GM20000 (cell line): Measurements from ENCODE around the gene CROCC.

Experiments used
- DNase-seq: peaks from one replicate; pipeline ENCODE4 v3.0.0; 2012; ENCODE audit warnings: low spot score
- TF ChIP-seq, protein P1 (sequence below): IDR thresholded peaks from 2 replicates; pipeline ENCODE4 v1.5.1; 2012; ENCODE audit warnings: mild to moderate bottlenecking, control low read depth; ENCODE audit errors: extremely low read depth, missing control alignments

The CROCC gene

DNA sequence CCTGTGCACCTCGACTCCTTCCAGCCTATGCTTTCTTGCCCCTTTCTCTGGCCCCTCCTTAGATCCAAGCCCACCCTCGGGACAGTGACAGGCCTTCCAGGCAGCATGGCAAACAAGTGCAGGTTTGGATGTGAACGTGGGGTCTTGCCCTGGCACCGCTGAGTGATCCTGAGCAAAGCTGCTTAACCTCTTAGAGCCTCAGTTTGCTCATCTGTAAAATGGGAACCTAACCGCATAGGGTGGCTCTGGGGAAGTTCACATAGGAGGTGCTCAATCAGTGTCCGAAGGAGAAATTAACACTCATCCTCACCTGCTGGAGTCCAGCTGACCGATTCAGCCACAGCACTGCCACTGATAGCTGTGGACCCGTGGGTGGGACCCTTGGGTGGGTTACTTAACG, 51.5 kb downstream of the CROCC start:
- DNase-seq = no peak
- TF ChIP-seq, protein P1, sequence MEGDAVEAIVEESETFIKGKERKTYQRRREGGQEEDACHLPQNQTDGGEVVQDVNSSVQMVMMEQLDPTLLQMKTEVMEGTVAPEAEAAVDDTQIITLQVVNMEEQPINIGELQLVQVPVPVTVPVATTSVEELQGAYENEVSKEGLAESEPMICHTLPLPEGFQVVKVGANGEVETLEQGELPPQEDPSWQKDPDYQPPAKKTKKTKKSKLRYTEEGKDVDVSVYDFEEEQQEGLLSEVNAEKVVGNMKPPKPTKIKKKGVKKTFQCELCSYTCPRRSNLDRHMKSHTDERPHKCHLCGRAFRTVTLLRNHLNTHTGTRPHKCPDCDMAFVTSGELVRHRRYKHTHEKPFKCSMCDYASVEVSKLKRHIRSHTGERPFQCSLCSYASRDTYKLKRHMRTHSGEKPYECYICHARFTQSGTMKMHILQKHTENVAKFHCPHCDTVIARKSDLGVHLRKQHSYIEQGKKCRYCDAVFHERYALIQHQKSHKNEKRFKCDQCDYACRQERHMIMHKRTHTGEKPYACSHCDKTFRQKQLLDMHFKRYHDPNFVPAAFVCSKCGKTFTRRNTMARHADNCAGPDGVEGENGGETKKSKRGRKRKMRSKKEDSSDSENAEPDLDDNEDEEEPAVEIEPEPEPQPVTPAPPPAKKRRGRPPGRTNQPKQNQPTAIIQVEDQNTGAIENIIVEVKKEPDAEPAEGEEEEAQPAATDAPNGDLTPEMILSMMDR = no peak

DNA sequence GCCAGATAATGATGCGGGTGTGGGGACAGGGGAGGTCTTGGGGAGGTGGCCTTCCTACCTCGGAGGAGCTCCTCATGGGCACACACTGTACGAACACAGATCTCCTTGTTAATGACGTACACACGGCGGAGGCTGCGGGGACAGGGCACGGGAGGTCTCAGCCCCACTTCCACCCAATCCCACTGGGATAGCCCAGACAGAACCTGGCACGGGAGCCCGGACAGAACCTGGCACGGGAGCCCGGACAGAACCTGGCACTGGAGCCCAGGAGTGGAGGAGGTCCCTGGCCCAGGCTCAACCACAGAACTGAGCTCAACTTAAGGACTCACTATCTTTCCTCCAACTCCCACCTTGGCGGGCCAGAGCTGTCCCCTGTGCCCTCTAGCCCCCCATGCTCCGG, 53.5 kb downstream of the CROCC start:
- DNase-seq = no peak
- TF ChIP-seq, protein P1 = no peak

- TF ChIP-seq, protein P1 = no peak
- DNase-seq = no peak
Observed at GRCh38 chr1:16975838-16976237, 54.1 kb downstream of the CROCC start.

GRCh38 chr1:16976966-16977365, 55.2 kb downstream of the CROCC start:
- TF ChIP-seq, protein P1 = no peak
- DNase-seq = no peak

GRCh38 chr1:16977377-16977776, 55.6 kb downstream of the CROCC start:
- TF ChIP-seq, protein P1 = no peak
- DNase-seq = no peak

- TF ChIP-seq, protein P1 = no peak
Observed at GRCh38 chr1:16978139-16978538, 56.4 kb downstream of the CROCC start.

GRCh38 chr1:16978567-16979474, 57.1 kb downstream of the CROCC start:
- TF ChIP-seq, protein P1 = no peak
- DNase-seq = no peak

More at GRCh38 chr1:16978139-16978538, 56.4 kb downstream of the CROCC start:
- no peak for DNase-seq
